Omental fat pad (tissue), 4 donors: ENCODE data around the gene CCDC167. TPM values are rescaled to one million over a fixed set of nuclear protein-coding genes. Genes with fewer than 3 reads are reported as not detected.

Experiments
- ATAC-seq: fragments of 150-250 bp; one replicate; pipeline ENCODE4 v1.9.1; 2016; ENCODE audit warnings: mild to moderate bottlenecking, moderate library complexity; ENCODE audit not compliant: low FRiP score
- DNase-seq: peaks from one replicate; pipeline ENCODE4 v3.0.0-alpha.2; 2019; ENCODE audit warnings: low spot score
- total RNA-seq, 4 donors: library from RNA; depleted of rRNA; stranded (reverse); fragments of >200 nt; gene quantifications; one replicate each; pipeline ENCODE4 v1.1.0, GENCODE V29; 2016
- TF ChIP-seq, protein P1 (sequence below), 3 donors: fragments of 450-650 bp; IDR thresholded peaks; one replicate each; pipeline ENCODE4 v1.5.1; 2016 to 2017; ENCODE audit warnings: antibody characterized with exemption in 3 of 3, mild to moderate bottlenecking in 3 of 3, moderate library complexity in 2 of 3

Gene CCDC167
- total RNA-seq, 4 donors from 2014 or later: 16.0 to 24.0 (median 20.0) TPM

GRCh38 chr6:37495244-37495934 is 4.3 kb downstream of the CCDC167 start:
- TF ChIP-seq, protein P1, sequence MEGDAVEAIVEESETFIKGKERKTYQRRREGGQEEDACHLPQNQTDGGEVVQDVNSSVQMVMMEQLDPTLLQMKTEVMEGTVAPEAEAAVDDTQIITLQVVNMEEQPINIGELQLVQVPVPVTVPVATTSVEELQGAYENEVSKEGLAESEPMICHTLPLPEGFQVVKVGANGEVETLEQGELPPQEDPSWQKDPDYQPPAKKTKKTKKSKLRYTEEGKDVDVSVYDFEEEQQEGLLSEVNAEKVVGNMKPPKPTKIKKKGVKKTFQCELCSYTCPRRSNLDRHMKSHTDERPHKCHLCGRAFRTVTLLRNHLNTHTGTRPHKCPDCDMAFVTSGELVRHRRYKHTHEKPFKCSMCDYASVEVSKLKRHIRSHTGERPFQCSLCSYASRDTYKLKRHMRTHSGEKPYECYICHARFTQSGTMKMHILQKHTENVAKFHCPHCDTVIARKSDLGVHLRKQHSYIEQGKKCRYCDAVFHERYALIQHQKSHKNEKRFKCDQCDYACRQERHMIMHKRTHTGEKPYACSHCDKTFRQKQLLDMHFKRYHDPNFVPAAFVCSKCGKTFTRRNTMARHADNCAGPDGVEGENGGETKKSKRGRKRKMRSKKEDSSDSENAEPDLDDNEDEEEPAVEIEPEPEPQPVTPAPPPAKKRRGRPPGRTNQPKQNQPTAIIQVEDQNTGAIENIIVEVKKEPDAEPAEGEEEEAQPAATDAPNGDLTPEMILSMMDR (IDR thresholded peaks at IDR 0.05): no peak
- ATAC-seq (no peak), DNase-seq (no peak)

GRCh38 chr6:37493661-37493995 is 6.1 kb downstream of the CCDC167 start:
- DNase-seq: no peak
- TF ChIP-seq, protein P1 (IDR thresholded peaks at IDR 0.05): no peak
- ATAC-seq: no peak

- ATAC-seq: no peak
- TF ChIP-seq, protein P1 (IDR thresholded peaks at IDR 0.05): no peak
- DNase-seq: no peak
Observed at GRCh38 chr6:37492991-37493660, 6.6 kb downstream of the CCDC167 start.

DNA sequence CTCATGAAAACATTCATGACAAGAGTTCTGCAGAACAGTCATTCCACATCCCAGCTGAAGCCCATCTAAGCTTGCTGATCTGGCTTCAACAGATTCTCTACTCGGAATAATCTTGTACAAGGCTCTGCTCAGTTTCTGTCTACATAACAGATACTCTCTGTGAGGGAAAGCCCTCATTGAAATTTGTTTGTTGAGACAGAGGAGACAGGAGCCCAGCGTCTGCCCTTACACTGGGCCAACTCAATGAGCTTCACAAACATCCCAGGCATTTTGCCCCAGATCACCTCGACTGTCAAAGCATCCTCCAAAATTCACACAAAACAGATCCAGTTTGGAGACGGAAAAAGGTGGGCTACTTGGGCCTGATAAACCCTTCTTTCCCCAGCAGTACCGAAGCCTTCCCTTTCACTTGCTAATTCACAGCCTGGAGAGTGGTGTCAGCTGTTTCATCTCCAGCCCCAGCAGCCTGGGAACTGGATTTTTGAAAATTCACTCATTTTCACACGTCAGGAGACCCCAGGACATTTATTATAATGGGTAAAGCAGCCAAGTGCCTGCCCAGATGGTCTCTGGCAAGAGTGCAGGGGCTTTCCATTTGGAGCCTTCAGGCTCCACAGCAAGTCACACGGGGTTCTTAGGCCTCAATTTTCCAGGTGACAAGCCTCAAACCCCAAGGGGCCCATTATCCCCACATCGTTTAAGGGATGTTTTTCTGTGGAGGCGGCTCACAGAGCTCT is 7.3 kb downstream of the CCDC167 start:
- ATAC-seq (no peak), DNase-seq (no peak)
- TF ChIP-seq, protein P1 (IDR thresholded peaks at IDR 0.05): no peak

DNA sequence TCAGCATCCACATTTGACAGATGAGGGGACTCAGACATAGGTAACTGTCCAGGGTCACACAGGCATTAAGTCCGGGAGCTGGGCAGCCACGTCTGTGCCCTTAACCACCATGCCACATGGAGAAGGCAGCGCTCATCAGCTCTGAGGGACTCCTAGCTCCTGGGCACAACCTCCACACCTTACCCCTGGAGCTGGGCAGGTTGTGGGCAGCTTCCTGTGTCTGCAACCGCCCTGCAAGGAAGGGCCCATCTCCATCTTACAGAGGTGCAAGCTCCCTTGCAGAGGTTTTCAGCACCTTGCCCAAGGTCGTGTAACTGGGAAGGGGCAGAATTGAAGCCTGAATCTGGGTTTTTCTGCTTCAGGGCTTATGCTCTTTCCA is 7.9 kb downstream of the CCDC167 start:
- no peak for ATAC-seq
- no peak for DNase-seq
- TF ChIP-seq, protein P1 (IDR thresholded peaks at IDR 0.05): no peak

DNA sequence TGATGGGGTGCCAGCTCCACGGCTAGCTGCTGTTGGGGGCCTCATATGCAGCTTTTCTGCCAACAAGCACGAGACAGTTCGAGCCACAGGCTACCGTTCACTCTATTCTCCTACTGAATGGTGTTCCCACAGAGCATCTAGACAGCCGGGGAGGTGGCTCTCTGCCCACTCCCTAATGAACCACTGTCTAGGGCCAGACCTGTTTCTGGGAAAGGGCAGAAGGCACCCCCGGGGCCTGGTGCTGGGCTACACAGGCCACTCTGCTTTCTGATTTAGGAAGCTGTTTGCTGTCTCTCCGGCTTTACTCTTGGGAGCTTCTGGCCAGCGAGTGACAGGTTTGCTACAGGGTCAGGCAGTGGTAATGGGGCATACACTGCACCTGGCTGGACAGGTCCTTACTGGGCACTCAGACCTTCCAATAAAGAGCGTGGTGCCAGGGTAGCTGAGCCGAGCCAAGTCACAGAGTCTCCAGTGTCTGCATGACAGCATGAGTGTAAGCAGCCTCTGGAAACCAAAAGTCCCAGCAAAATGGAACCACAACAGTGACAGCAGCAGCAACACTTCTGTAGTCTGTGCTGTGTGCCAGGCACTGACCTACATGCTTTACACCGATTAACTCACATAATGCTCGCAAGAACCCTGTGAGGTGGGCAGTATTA is 8.4 kb downstream of the CCDC167 start:
- DNase-seq: no peak
- ATAC-seq: peak; percentile 24

More for the DNA sequence above, 8.4 kb downstream of the CCDC167 start:
- TF ChIP-seq, protein P1 (IDR thresholded peaks at IDR 0.05): no peak
